ENCODE data around the gene ZBTB8B.

ZBTB8B gene

DNA sequence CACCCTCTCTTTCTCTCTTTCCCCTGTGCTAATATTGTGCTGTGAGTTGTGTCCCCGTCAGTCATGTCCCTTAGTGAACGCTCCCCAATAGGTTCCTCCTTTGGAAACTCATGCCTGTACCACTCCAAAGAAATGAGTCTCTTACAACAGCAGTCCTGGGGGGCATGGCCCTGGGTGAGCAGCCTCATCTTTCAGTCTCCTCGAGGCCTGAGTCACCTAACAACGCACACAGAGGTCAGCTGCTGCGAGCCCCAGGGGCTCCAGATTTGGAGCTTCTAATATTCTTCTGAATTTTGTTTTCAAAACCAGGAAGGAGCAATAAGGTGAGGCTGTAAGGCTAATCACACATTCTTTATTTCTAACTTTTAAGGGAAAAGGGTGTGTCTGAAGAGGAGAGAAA lies 43.9 kb downstream of the ZBTB8B start:
- DNase-seq (ENCODE audit: low read depth), result no peak

DNA sequence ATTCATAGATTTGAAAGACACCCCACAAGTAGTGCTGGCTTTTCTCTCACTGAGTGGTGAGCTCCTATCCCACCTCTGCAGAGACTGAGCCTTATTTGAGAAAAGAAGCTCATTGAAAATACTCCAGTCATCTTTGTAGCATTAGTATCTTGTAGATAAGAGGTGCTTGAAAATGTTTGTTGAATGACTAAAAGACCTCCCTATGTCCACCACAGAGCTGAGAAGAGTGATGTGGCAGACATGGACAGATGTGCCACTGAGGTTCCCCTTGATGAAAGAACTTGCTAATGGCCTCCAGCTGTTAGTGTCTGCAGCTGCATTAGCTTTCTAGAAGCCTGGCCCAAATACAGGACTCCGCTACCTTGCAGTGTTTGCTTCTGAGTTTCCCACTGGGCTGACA lies 45.1 kb downstream of the ZBTB8B start:
- DNase-seq (ENCODE audit: low read depth), result no peak

Data from stimulated activated CD8-positive, alpha-beta memory T cell treated with anti-CD3 and anti-CD28 coated beads, Interleukin-4, amount 100 ng/mL, for 24 hours (primary cell).